GM12875 (cell line): ENCODE measurements around the gene FOXO3.

Source experiments
- H3K4me3 ChIP-seq: one replicate; pipeline ENCODE4 v1.5.1; 2011; ENCODE audit warnings: low read depth, low read length, control low read depth
- CTCF ChIP-seq: IDR thresholded peaks from 2 replicates; pipeline ENCODE4 v1.5.1; 2011; ENCODE audit warnings: low read depth, mild to moderate bottlenecking, control low read depth, inconsistent platforms, low read length, moderate library complexity, borderline replicate concordance; ENCODE audit not compliant: insufficient read depth

The FOXO3 gene

DNA sequence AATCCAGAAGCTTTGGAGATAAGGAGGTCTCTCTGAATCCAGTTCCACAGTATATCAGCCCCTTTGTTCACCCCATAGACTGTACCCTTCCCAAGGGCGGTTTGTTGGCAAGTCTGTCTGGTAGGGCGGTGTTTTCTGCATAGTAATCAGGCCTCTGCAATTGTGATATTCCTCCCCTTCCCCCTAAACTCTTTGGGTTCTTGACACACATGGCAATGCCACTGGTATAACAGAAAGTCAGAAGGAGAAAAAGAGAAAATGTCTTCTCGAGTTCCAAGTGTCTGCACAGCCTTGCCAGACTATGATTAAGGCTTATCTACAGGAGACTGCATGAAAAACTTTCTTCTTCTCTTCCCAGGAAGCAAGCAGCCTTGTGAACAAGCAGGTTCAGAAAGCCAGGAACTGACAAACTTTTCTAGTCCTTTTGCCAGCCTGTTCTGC is 45.6 kb downstream of the FOXO3 start:
- TF ChIP-seq CTCF: no peak

GRCh38 chr6:108608453-108609275 is 47.9 kb downstream of the FOXO3 start:
- TF ChIP-seq CTCF: no peak
- no peak overlapping the region for H3K4me3 ChIP-seq

More for the DNA sequence above, 45.6 kb downstream of the FOXO3 start:
- H3K4me3 ChIP-seq: no peak overlapping the region

DNA sequence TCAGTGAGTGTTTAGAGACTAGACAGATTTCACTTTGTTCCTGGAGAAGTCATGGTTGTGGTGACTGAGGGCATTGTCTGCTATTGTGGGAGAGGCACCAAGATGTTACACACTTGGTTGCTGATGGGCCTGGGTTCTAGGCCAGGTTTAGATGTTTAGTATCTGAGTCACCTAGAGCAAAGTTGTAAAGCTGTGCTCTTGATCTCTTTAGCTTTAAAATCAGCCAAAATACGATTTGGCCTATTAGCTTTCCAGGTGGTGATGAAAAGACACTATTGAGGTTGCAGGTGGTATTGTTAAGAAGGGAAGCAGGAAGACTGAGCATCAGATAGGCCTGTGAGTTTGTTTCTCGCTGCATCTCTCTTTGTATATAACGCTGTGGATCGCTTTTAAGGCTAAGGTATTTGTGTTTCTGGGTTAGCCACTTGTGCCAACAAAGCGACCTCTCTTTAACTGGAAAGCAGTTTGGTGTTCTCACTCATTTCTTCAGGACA is 48.6 kb downstream of the FOXO3 start:
- no peak for TF ChIP-seq CTCF
- no peak overlapping the region for H3K4me3 ChIP-seq

DNA sequence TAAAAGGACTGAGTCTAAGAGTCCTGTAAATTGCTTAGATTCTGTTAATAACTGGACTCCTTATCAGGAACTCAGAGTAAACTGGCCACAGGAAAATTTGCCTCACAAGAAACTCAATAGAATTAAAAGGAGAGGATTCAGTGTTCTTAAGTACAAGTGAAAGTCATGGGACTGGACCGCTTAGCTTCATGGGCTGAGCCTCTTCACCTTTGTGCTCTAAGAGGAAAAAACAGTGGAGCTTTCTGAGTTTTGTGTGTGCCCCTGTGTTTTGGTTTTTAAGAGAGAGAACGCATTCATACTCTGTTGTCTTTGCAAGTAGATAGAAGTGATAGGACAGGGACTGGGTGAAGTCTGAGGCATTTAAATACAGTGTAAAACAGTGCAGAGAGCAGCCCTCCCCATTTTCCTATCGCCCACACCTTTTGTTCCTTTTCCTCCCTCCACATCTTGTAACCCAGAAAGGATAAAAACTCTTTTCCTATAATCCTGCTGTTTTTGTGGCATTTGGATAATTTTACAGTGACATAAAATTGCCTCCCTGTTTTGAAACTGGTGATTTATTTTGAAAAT is 49.6 kb downstream of the FOXO3 start:
- no peak overlapping the region for H3K4me3 ChIP-seq
- TF ChIP-seq CTCF: no peak

- H3K4me3 ChIP-seq: no peak overlapping the region
- TF ChIP-seq CTCF: no peak
Measured at GRCh38 chr6:108610957-108611586, 50.4 kb downstream of the FOXO3 start.

DNA sequence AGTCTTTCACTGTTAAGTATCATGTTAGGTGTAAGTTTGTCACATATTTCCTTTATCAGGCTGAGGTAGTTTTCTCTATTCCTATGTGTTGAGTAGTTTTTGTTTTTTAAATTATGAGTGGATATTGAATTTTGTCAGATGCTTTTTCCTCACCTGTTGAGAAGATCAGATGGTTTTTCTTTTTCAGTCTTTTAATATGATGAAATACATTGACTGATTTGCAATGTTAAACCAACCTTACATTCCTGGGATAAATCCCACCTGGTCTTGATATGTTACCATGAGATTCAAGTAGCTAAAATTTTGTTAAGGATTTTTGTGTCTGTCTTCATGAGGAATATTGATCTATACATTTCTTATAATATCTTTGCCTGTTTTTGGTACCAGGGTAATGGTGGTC is 52.1 kb downstream of the FOXO3 start:
- H3K4me3 ChIP-seq: no peak overlapping the region
- TF ChIP-seq CTCF: no peak

DNA sequence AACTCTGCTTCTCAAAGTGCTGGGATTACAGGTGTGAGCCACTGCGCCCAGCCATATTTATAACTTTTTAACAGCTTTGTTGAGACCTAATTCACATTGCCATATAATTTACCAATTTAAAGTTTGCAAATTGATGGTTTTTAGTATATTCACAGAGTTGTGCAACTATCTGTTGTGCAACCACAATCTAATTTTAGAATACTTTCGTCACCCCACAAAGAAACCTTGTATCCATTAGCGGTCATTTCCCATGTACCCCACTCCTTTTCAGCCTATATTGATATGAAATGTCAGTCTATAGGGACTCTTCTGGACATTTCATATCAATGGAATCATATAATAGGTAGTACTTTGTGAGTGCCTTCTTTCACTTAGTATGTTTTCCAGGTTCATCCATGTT is 55.8 kb downstream of the FOXO3 start:
- TF ChIP-seq CTCF: no peak
- H3K4me3 ChIP-seq: no peak overlapping the region
